Subcutaneous adipose tissue (tissue), 4 donors: ENCODE data around the gene LRRC4C. TPM values are rescaled to one million over a fixed set of nuclear protein-coding genes. Genes with fewer than 3 reads are reported as not detected.

Experiments
- CTCF ChIP-seq: fragments of 450-650 bp; IDR thresholded peaks from one replicate; pipeline ENCODE4 v1.5.1; 2016; ENCODE audit warnings: low read depth, mild to moderate bottlenecking, control low read depth, antibody characterized with exemption, moderate library complexity
- total RNA-seq, 4 donors: library from RNA; depleted of rRNA; stranded (reverse); fragments of >200 nt; gene quantifications; one replicate each; pipeline ENCODE4 v1.1.0, GENCODE V29; 2016

LRRC4C gene
- total RNA-seq, 4 donors from 2014 or later, result 0.16 to 1.3 (median 1.0) TPM; not detected in 1

DNA sequence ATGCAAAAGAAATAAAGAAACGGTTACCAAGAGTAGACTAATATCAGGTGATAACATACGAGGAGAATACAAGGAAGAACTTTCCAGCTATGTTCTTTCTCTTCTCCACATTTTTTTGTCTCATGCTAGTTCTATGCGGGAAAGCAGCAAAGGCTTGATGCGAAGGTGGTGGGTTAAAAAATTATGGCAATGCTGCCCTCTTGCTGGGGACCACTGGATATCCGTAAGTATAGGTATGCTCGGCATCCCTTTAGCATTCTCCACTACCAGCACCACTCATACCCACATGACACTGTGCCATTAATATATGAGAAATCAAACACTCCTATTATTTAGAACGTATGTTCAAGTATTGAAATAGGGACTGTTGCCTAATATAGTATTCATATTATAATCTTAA, 776.4 kb downstream of the LRRC4C start:
- TF ChIP-seq CTCF, result no peak

GRCh38 chr11:40679276-40679675, 780.2 kb downstream of the LRRC4C start:
- TF ChIP-seq CTCF, result no peak

DNA sequence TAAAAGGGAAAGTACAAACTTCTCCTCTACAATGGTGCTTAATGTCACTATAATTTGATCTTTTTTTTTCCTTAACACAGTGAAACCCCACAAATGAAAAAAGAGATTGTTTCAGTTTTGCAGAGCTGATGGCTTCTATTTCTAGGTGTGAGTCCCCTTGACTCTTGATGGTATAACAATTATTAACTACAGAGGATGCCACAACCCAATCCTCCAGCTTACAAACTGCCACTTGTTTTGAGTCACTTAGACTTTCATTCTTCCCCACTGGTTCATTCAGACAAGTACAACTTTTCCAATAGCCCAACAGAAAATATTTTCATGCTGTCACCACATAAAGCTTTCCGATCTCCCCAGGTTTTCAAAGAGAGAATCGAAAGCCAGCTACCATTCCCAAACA, 812.2 kb downstream of the LRRC4C start:
- TF ChIP-seq CTCF, result no peak

DNA sequence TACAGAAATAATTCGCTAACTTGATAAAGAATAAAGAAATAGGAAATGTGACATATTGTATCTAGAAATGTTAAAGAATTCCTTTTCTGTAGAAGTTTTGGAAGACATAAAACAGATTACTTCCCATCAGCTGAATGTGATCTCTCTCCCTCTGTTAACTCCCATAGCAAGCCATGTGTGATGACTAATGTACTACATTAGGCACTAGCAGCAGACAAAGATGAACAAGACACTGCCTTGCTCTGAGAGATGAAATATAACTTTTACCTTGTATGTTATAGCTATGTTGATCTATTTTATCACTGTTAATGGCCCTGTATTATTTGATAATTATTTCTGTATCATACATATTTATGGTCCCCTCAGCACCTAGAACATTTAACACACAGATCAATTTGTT, 817.2 kb downstream of the LRRC4C start:
- TF ChIP-seq CTCF, result no peak

GRCh38 chr11:40619654-40620053, 839.8 kb downstream of the LRRC4C start:
- no peak for TF ChIP-seq CTCF

DNA sequence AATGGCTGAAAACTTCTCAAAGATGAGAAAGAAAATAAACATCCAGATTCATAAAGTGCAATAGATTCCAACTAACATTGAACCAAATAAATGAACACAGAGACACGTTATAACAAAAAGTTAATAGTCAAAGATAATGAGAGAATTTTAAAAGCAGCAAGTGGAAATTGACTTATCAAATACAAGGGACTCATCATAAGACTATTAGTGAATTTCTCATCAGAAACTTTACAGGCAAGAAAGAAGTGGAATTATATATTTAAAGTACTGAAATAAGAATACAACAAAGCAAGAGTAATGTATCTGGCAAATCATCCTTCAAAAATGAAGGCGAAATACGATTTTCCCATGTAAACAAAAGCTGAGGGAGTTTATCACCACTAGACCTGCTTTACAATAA, 852.7 kb downstream of the LRRC4C start:
- TF ChIP-seq CTCF, result no peak

- no peak for TF ChIP-seq CTCF
Observed at GRCh38 chr11:40602866-40603552, 856.4 kb downstream of the LRRC4C start.
